H1 (cell line): Measurements from ENCODE around the gene CMTM5. TPM values are rescaled to one million over a fixed set of nuclear protein-coding genes. Genes with fewer than 3 reads are reported as not detected.

ENCODE experiments used
- BACH1 ChIP-seq: IDR thresholded peaks from 2 replicates; pipeline ENCODE4 v1.6.1; 2012; ENCODE audit warnings: low read length, improper control_type of control experiment
- MAFK ChIP-seq: IDR thresholded peaks from 2 replicates; pipeline ENCODE4 v1.6.1; 2012; ENCODE audit warnings: low read depth, mild to moderate bottlenecking, improper control_type of control experiment, low read length
- POU5F1 ChIP-seq: IDR thresholded peaks from 2 replicates; pipeline ENCODE4 v1.6.1; 2011; ENCODE audit warnings: low read depth, mild to moderate bottlenecking, low read length, moderate library complexity
- SIRT6 ChIP-seq: IDR thresholded peaks from one replicate; pipeline ENCODE4 v1.7.1; 2012; ENCODE audit warnings: low read length, inconsistent platforms
- SUZ12 ChIP-seq: fragments of 200-600 bp; sonication (generic); IDR thresholded peaks from 2 replicates; pipeline ENCODE4 v1.6.1; 2012; ENCODE audit warnings: mild to moderate bottlenecking, inconsistent platforms, low read length, moderate library complexity, mixed read lengths
- polyA plus RNA-seq, 7 experiments: library from polyadenylated mRNA; depleted of rRNA in 3 of 7; stranded (reverse) in 5 of 7; unstranded in 2 of 7; fragments of >200 nt in 5 of 7; fragments of 200-250 nt in 2 of 7; gene quantifications; 1 replicate in 5 of 7; 2 replicates in 1 of 7; 4 replicates in 1 of 7; pipeline versions ENCODE4 v1.2.1 to v1.2.3, GENCODE V29; 2011 to 2013; ENCODE audit warnings: missing spikeins in 2 of 7, mixed read lengths in 2 of 7
- total RNA-seq: library from RNA; stranded (reverse); fragmentation: NEBNext Ultra II Directional; extraction: Animal tissue kit (Norgen Biotek cat#: 25700); gene quantifications from 2 replicates; pipeline ENCODE4 v1.2.1, GENCODE V29; 2021

CMTM5 gene
- total and polyA plus RNA-seq, 2 of the 8 experiments (the other 6 are each of a cell fraction or from before 2014, with no cell fraction given) = 2.1 TPM; not detected in 1

- TF ChIP-seq SUZ12 (no peak), SIRT6 (no peak), POU5F1 (no peak), MAFK (no peak), BACH1 (no peak)
Observed at GRCh38 chr14:23378612-23379220, 1.9 kb downstream of the CMTM5 start (continued).
